ENCODE results near the gene GLCCI1. TPM values are rescaled to one million over a fixed set of nuclear protein-coding genes. Genes with fewer than 3 reads are reported as not detected.
"Not testable (repeated sequence)": the region's sequence is repeated elsewhere in the genome, so short reads cannot be mapped to it uniquely, and the experiment has no call there.

Gene GLCCI1
- total and polyA plus RNA-seq, 10 donors, result 9.1 to 53.2 (median 42.6) TPM

DNA sequence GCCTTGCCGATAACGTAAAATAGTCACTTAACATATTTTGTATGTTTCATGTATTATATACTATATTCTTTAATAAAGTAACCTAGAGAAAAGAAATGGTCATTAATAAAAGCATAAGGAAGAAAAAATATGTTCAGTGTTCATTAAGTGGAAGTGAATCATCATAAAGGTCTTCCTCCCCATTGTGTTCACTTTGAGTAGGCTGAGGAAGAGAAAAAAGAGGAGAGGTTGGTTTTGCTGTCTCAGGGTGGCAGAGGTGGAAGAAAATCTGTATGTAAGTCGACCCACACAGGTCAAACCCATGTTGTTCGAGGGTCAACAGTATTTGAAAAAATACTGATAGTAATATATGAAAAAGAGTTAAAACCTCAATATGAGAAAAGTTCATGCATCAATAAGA lies 90.3 kb downstream of the GLCCI1 start:
- TF ChIP-seq POLR2A (IDR thresholded peaks at IDR 0.05) (no peak), POLR2AphosphoS5 (IDR thresholded peaks at IDR 0.05) (no peak)
- TF ChIP-seq, protein P1, sequence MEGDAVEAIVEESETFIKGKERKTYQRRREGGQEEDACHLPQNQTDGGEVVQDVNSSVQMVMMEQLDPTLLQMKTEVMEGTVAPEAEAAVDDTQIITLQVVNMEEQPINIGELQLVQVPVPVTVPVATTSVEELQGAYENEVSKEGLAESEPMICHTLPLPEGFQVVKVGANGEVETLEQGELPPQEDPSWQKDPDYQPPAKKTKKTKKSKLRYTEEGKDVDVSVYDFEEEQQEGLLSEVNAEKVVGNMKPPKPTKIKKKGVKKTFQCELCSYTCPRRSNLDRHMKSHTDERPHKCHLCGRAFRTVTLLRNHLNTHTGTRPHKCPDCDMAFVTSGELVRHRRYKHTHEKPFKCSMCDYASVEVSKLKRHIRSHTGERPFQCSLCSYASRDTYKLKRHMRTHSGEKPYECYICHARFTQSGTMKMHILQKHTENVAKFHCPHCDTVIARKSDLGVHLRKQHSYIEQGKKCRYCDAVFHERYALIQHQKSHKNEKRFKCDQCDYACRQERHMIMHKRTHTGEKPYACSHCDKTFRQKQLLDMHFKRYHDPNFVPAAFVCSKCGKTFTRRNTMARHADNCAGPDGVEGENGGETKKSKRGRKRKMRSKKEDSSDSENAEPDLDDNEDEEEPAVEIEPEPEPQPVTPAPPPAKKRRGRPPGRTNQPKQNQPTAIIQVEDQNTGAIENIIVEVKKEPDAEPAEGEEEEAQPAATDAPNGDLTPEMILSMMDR (IDR thresholded peaks at IDR 0.05 in 8 of 11, conservative IDR thresholded peaks at IDR 0.05 in 3 of 11), result no peak
- Histone ChIP-seq H3K4me3 (no peak overlapping the region), H3K27ac (no peak overlapping the region), H3K4me1 (no peaks in the 10 kb centered on the region), H3K36me3 (peaks cover 0 to 79% (median 33%) of the 10 kb centered on the region in 6 donors), H3K27me3 (replicated peaks in 1 of 7) (no peaks in the 10 kb centered on the region), H3K9me3 (peaks cover 0 to 8% (median 0%) of the 10 kb centered on the region in 8 donors)
- intact Hi-C loops (cut with DNase I; ENCODE audit: low total_unique reads), result no loop called here
- 87 to 94% (median 92%) methylated on average over 4 of the region's 4 CpGs for WGBS, 5 donors
- no peak for DNase-seq

DNA sequence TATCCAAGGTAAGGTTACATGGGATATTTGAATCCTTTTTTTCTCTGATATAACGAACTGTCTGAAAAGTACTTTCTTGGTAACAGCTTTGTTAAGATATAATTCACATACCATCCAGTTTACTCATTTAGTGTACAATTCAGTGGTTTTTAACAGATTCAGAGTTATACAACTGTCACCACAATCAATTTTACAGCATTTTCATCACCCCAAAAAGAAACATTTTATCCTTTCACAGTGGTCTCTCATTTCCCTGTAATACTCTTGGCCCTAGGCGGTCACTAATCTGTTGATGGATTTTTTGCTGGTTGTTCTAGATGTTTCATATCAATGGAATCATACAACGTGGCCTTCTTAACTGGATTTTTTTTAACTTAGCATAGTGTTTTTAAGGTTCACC lies 91.6 kb downstream of the GLCCI1 start:
- DNase-seq, result no peak
- H3K4me3 ChIP-seq, result no peak overlapping the region
- H3K27me3 ChIP-seq (replicated peaks in 1 of 7), result no peaks in the 10 kb centered on the region
- intact Hi-C loops (cut with DNase I; ENCODE audit: low total_unique reads), result no loop called here
- no peaks in the 10 kb centered on the region for H3K4me1 ChIP-seq
- peaks cover 0 to 8% (median 0%) of the 10 kb centered on the region in 8 donors for H3K9me3 ChIP-seq
- no peak for TF ChIP-seq POLR2AphosphoS5 (IDR thresholded peaks at IDR 0.05)
- TF ChIP-seq POLR2A (IDR thresholded peaks at IDR 0.05), result no peak
- TF ChIP-seq, protein P1 (IDR thresholded peaks at IDR 0.05 in 8 of 11, conservative IDR thresholded peaks at IDR 0.05 in 3 of 11), result no peak
- peaks cover 0 to 83% (median 32%) of the 10 kb centered on the region in 6 donors for H3K36me3 ChIP-seq
- 87 to 93% (median 90%) methylated on average over 3 of the region's 3 CpGs for WGBS, 5 donors
- H3K27ac ChIP-seq, result no peak overlapping the region

DNA sequence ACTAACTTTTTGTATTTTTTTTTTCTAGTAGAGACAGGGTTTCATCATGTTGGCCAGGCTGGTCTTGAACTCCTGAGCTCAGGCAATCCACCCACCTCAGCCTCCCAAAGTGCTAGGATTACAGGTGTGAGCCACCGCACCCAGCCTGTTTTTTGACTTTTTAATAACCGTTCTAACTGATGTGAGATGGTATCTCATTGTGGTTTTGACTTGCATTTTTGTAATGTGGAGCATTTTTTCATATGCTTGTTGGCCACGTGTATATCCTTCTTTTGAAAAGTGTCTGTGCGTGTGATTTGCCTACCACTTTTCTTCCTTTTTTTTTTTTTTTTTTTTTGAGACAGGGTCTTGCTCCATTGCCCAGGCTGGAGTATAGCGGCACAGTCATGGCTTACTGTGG lies 94.7 kb downstream of the GLCCI1 start:
- H3K27ac ChIP-seq; H3K9me3 ChIP-seq; H3K27me3 ChIP-seq (replicated peaks in 1 of 7); H3K4me3 ChIP-seq; intact Hi-C loops (cut with DNase I; ENCODE audit: low total_unique reads); DNase-seq; H3K4me1 ChIP-seq: not testable (repeated sequence)
- 72 to 87% (median 78%) methylated on average over 5 of the region's 5 CpGs for WGBS, 5 donors
- H3K36me3 ChIP-seq, result peaks cover 0 to 63% (median 19%) of the 10 kb centered on the region in 6 donors

DNA sequence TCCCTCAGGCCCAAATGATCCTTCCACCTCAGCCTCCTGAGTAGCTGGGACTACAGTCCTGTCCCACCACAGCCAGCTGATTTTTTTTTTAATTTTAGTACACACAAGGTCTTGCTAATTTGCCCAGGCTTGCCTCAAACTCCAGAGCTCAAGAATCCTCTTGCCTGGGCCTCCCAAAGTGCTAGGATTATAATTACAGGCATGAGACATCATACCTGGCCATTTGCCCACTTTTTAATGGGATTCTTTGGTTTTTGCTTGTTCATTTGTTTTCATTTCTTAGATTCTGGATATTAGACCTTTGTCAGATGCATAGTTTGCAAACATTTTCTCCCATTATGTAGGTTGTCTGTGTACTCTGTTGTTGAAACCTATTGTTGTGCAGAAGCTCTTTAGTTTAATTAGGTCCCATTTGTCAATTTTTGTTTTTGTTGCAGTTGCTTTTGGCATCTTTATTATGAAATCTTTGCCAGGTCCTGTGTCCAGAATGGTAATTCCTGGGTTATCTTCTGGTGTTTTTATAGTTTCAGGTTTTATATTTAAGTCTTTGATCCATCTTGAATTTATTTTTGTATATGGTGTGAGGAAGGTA lies 95.2 kb downstream of the GLCCI1 start:
- Histone ChIP-seq H3K4me1 (no peaks in the 10 kb centered on the region), H3K27me3 (replicated peaks in 1 of 7) (no peaks in the 10 kb centered on the region), H3K9me3 (peaks cover 0 to 8% (median 0%) of the 10 kb centered on the region in 8 donors), H3K4me3 (no peak overlapping the region), H3K36me3 (peaks cover 0 to 66% (median 19%) of the 10 kb centered on the region in 6 donors), H3K27ac (no peak overlapping the region)
- intact Hi-C loops (cut with DNase I; ENCODE audit: low total_unique reads), result no loop called here
- TF ChIP-seq POLR2A (IDR thresholded peaks at IDR 0.05), result no peak
- TF ChIP-seq, protein P1 (IDR thresholded peaks at IDR 0.05 in 8 of 11, conservative IDR thresholded peaks at IDR 0.05 in 3 of 11), result no peak
- DNase-seq, result no peak

DNA sequence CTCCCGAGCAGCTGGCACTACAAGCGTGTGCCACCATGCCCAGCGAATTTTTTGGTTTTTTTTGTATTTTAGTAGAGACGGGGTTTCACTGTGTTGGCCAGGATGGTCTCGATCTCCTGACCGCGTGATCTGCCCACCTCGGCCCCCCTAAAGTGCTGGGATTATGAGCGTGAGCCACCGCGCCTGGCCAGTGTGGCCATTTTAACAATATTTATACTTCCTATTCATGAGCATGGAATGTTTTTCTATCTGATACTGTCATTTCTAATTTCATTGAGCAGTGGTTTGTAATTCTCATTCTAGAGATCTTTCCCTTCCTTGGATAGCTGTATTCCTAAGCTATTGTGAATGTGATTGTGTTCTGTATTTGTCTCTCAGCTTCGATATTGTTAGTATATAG lies 96.2 kb downstream of the GLCCI1 start:
- Histone ChIP-seq H3K36me3 (peaks cover 0 to 68% (median 17%) of the 10 kb centered on the region in 6 donors), H3K4me1 (no peaks in the 10 kb centered on the region), H3K4me3 (no peak overlapping the region), H3K27me3 (replicated peaks in 1 of 7) (no peaks in the 10 kb centered on the region), H3K9me3 (peaks cover 0 to 8% (median 0%) of the 10 kb centered on the region in 8 donors), H3K27ac (no peak overlapping the region)
- whole genome bisulfite sequencing, 5 donors, result 97 to 98% (median 97%) methylated on average over 12 of the region's 12 CpGs
- DNase-seq, result no peak
- intact Hi-C loops (cut with DNase I; ENCODE audit: low total_unique reads), result no loop called here
- TF ChIP-seq POLR2AphosphoS5 (IDR thresholded peaks at IDR 0.05) (no peak), POLR2A (IDR thresholded peaks at IDR 0.05) (no peak)
- TF ChIP-seq, protein P1 (IDR thresholded peaks at IDR 0.05 in 8 of 11, conservative IDR thresholded peaks at IDR 0.05 in 3 of 11), result no peak

Data from spleen (tissue), 11 donors.